Transverse colon (tissue), 4 donors: ENCODE results near the gene RAET1E. TPM values are rescaled to one million over a fixed set of nuclear protein-coding genes. Genes with fewer than 3 reads are reported as not detected.
A peak's percentile ranks its signal among the peaks of the same experiment; 100 is the strongest.
"Not testable (repeated sequence)": the region's sequence is repeated elsewhere in the genome, so short reads cannot be mapped to it uniquely, and the experiment has no call there.

Source experiments
- DNase-seq: peaks from one replicate; pipeline ENCODE4 v3.0.0-alpha.2; 2019
- H3K27ac ChIP-seq, 4 donors: fragments of 200-600 bp; sonication (generic); 2 replicates each; pipeline ENCODE4 v1.5.1; 2016 to 2018; ENCODE audit warnings: inconsistent platforms in 4 of 4
- H3K27me3 ChIP-seq: fragments of 200-600 bp; sonication (generic); 2 replicates; pipeline ENCODE4 v1.5.1; 2017; ENCODE audit warnings: inconsistent platforms
- H3K36me3 ChIP-seq, 4 donors: fragments of 200-600 bp; sonication (generic); 2 replicates each; pipeline ENCODE4 v1.5.1; 2017 to 2019; ENCODE audit warnings: inconsistent platforms in 4 of 4
- H3K4me1 ChIP-seq, 4 donors: fragments of 200-600 bp; sonication (generic); 2 replicates each; pipeline ENCODE4 v1.5.1; 2017 to 2020; ENCODE audit warnings: inconsistent platforms in 4 of 4
- H3K4me3 ChIP-seq, 4 donors: fragments of 200-600 bp; sonication (generic); 1 replicate in 1 of 4; 2 replicates in 3 of 4; pipeline versions ENCODE4 v1.5.1 to v1.6.1; 2017 to 2019; ENCODE audit warnings: inconsistent platforms in 4 of 4
- H3K9me3 ChIP-seq, 2 donors: fragments of 200-600 bp; sonication (generic); 2 replicates each; pipeline ENCODE4 v1.5.1; 2017 to 2019; ENCODE audit warnings: inconsistent platforms in 2 of 2
- CTCF ChIP-seq, 5 experiments: fragments of 200-600 bp in 3 of 5; fragments of 450-650 bp in 2 of 5; sonication (generic) in 3 of 5; IDR thresholded peaks; 1 replicate in 2 of 5; 2 replicates in 3 of 5; pipeline ENCODE4 v1.5.1; 2016 to 2017; ENCODE audit warnings: antibody characterized with exemption in 5 of 5, inconsistent platforms in 3 of 5, mild to moderate bottlenecking in 2 of 5, moderate library complexity in 1 of 5
- EP300 ChIP-seq: sonication (generic); formaldehyde crosslinking; IDR thresholded peaks from one replicate; pipeline ENCODE4 v1.6.1; 2017; ENCODE audit warnings: antibody characterized with exemption, low read depth
- POLR2A ChIP-seq: fragments of 450-650 bp; IDR thresholded peaks from one replicate; pipeline ENCODE4 v1.6.1; 2016; ENCODE audit warnings: antibody characterized with exemption, mild to moderate bottlenecking, moderate library complexity
- POLR2AphosphoS5 ChIP-seq, 3 donors: sonication (generic); formaldehyde crosslinking; IDR thresholded peaks; one replicate each; pipeline ENCODE4 v1.6.1; 2016; ENCODE audit warnings: antibody characterized with exemption in 3 of 3
- WGBS, 2 donors: methylation state at CpG; one replicate each; pipeline ENCODE4 v1.1.5; 2018; ENCODE audit warnings: low coverage in 1 of 2; 5-methylcytosine and 5-hydroxymethylcytosine counted together
- in situ Hi-C, 4 donors: fragments of 200-750 bp; cut with MboI; loops; one replicate each; pipeline versions ENCODE4 v1.15.0 to v1.15.1; 2017; ENCODE audit warnings: low sequenced_read_pairs in 3 of 4, low pct_ligation_motif_present in 1 of 4, low pct_unique_long_range_greater_than_20kb in 1 of 4
- intact Hi-C: fragments of 100-400 bp; cut with DNase I; formaldehyde crosslinking; loops from one replicate; pipeline ENCODE4 v1.15.1; 2023; ENCODE audit warnings: low total_unique reads
- total RNA-seq, 4 donors: library from RNA; depleted of rRNA; stranded (reverse); fragments of >200 nt; gene quantifications; one replicate each; pipeline ENCODE4 v1.1.0, GENCODE V29; 2016

RAET1E gene
- total RNA-seq, 4 donors from 2014 or later, result not detected

DNA sequence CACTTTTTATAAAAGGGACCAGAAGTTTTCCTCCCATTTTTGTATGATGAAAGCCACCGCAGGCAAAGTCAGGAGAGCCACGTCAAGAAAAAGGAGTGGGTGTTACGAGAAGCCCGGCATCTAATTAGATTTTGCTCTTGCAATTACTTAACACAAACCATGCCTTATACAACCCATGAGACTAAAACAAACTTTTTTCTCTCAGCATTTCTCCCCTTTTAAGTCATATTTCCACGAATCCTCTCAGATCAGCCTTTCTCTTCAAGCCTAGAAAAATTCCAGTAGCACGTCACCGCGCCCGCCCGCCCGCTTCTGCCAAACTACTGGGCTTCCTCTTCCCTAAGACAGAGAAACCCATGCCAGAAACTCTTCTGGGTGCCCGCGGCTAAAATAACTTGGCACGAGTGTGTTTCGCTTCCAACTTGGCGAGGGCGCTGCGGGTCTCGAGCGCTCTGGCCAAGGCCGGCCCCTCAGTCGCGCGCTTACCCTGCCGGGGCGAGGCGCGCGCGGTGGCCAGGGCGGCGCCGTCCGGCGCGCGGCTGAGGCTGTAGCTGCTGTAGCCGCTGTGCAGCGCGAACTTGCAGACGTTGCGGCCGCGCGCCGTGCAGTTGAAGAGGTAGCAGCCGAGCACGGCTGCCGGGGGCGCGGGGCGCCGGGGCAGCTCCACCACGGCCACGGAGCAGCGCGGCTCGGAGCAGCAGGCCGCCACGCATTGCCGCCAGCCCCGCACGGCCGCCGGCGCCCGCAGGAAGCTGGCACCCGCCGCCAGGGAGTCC lies 34.8 kb downstream of the RAET1E start:
- intact Hi-C loops, result no loop called here
- WGBS, 2 donors, result 0 to 2% methylated on average over 11 to 22 of the region's 69 CpGs

DNA sequence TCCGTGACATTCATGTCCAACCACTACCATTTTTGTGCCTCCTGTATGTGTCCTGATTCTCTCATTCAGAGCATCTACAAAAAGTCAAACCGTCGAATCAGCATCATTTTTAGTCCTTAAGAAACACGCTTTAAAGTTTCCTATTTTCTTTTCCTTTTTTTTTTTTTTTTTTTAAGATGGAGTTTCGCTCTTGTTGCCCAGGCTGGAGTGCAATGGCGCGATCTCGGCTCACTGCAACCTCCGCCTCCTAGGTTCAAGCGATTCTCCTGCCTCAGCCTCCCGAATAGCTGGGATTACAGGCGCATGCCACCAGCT lies 35.5 kb downstream of the RAET1E start:
- intact Hi-C loops, H3K9me3 ChIP-seq, DNase-seq, H3K27me3 ChIP-seq, H3K36me3 ChIP-seq, in situ Hi-C loops: not testable (repeated sequence)
- H3K4me3 ChIP-seq, result peak overlapping the region in 3 of 4 donors; percentile 49 to 90 (median 89)
- H3K4me1 ChIP-seq, result peaks cover 0 to 28% (median 17%) of the 10 kb centered on the region in 4 donors
- H3K27ac ChIP-seq, result peak overlapping the region; percentile 91 to 98 (median 95)
- 88% methylated on average over 9 to 12 of the region's 12 CpGs for WGBS, 2 donors

More for the DNA sequence above, 34.8 kb downstream of the RAET1E start:
- H3K4me1 ChIP-seq, result peaks cover 0 to 28% (median 17%) of the 10 kb centered on the region in 4 donors
- no peaks in the 10 kb centered on the region for H3K27me3 ChIP-seq
- H3K9me3 ChIP-seq, result no peaks in the 10 kb centered on the region
- peak overlapping the region; percentile 42 to 90 (median 69) for H3K4me3 ChIP-seq
- DNase-seq, result peak; percentile 67
- H3K27ac ChIP-seq, result peak overlapping the region; percentile 91 to 98 (median 95)
- no peaks in the 10 kb centered on the region for H3K36me3 ChIP-seq
- TF ChIP-seq POLR2AphosphoS5 (IDR thresholded peaks at IDR 0.05) (peak in 1 of 3 donors; percentile 15), CTCF (IDR thresholded peaks at IDR 0.05) (no peak)
- in situ Hi-C loops, result no loop called here

GRCh38 chr6:149861603-149862423 lies 36.1 kb downstream of the RAET1E start:
- Histone ChIP-seq H3K36me3 (no peaks in the 10 kb centered on the region), H3K27ac (no peak overlapping the region)
- DNase-seq, result no peak

DNA sequence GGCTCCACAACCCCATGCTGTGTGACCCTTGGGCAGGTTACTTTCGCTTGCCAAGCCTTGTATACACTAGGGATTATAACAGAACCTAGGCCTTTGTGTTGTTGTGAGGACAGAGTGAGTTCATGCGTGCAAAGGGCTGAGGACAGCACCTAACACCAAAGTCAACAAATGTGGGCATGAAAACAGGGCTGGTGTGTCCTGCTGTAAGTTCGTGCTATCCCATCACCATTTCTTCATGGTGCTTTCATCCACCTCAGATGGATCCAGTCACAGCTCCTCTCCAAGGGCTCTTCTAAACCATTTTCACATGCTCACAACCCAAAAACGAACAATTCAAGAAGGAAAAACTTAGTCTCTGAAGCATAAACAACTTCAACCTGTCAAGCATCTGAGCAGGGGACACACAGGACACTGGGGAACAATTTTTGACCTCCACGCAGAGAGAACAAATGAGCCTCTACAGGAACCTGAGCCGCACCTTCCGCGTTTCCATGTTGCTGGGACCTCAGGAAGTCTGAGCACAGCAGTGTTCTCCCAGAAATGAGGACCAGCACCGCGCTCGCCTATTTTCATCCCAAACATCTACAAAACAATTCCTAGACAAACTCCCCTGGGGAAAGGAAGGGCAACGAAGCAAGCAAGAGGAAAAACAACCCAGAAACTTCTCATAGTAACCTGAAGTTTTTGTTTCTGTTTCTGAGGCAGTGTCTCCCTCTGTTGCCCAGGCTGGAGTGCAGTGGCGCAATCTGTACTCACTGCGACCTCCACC lies 36.9 kb downstream of the RAET1E start:
- H3K27ac ChIP-seq, result no peak overlapping the region
- no peaks in the 10 kb centered on the region for H3K27me3 ChIP-seq
- H3K9me3 ChIP-seq, result no peaks in the 10 kb centered on the region
- TF ChIP-seq POLR2AphosphoS5 (IDR thresholded peaks at IDR 0.05) (no peak), POLR2A (no peak), CTCF (IDR thresholded peaks at IDR 0.05) (no peak), EP300 (no peak)
- peaks cover 0 to 29% (median 17%) of the 10 kb centered on the region in 4 donors for H3K4me1 ChIP-seq
- WGBS, 2 donors, result 91 to 95% methylated on average over 10 to 14 of the region's 14 CpGs
- no peak for DNase-seq
- in situ Hi-C loops, result no loop called here
- intact Hi-C loops, result no loop called here
- H3K4me3 ChIP-seq, result no peak overlapping the region
- no peaks in the 10 kb centered on the region for H3K36me3 ChIP-seq

More at GRCh38 chr6:149861603-149862423, 36.1 kb downstream of the RAET1E start:
- no peaks in the 10 kb centered on the region for H3K27me3 ChIP-seq
- TF ChIP-seq POLR2A (no peak), POLR2AphosphoS5 (IDR thresholded peaks at IDR 0.05) (no peak), CTCF (IDR thresholded peaks at IDR 0.05) (no peak), EP300 (no peak)
- WGBS, 2 donors, result 80 to 84% methylated on average over 9 to 14 of the region's 14 CpGs
- in situ Hi-C loops (no loop called here), intact Hi-C loops (no loop called here)
- H3K4me3 ChIP-seq, result no peak overlapping the region
- H3K9me3 ChIP-seq, result no peaks in the 10 kb centered on the region
- H3K4me1 ChIP-seq, result peaks cover 0 to 28% (median 17%) of the 10 kb centered on the region in 4 donors
